H54 (cell line): ENCODE measurements around the gene RFXAP.

Experiments used
- DNase-seq: peaks from one replicate; pipeline ENCODE4 v3.0.0; 2011; ENCODE audit warnings: low spot score, mixed read lengths; ENCODE audit not compliant: insufficient read length
- FAIRE-seq: peaks from 3 replicates; lab custom pipeline; 2011; peaks lifted over from hg19 to GRCh38; lab: Jason Lieb, UNC
- POLR2A ChIP-seq: IDR thresholded peaks from 2 replicates; pipeline ENCODE4 v1.6.1; 2011; ENCODE audit warnings: low read depth, mild to moderate bottlenecking, low read length

Gene RFXAP

GRCh38 chr13:36801035-36801434 lies 18.0 kb upstream of the RFXAP start:
- no peak for TF ChIP-seq POLR2A
- DNase-seq (no peak), FAIRE-seq (no peak)

GRCh38 chr13:36804588-36804987 lies 14.4 kb upstream of the RFXAP start:
- FAIRE-seq (no peak), DNase-seq (no peak)
- no peak for TF ChIP-seq POLR2A

GRCh38 chr13:36806102-36806501 lies 12.9 kb upstream of the RFXAP start:
- FAIRE-seq (no peak), DNase-seq (no peak)
- no peak for TF ChIP-seq POLR2A

DNA sequence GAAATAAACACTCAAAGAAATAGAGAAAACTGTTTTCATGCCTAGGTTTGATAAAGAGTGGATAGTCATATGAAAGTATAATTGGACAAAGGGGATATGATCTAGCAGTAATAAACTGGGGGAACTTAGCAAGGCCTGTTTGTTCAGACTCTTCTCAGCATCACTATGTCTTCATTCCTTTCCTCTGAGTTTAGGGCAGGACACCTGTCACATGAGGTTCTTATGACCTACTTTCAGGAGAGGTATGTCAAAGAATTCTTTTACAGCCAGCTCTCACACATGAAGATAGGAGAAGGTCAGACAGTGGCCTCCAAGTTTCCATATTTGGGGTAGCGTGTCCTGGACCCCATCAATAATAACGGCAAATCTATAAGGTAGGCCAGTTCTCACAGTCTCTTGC lies 11.4 kb upstream of the RFXAP start:
- TF ChIP-seq POLR2A = no peak
- DNase-seq (no peak), FAIRE-seq (no peak)

DNA sequence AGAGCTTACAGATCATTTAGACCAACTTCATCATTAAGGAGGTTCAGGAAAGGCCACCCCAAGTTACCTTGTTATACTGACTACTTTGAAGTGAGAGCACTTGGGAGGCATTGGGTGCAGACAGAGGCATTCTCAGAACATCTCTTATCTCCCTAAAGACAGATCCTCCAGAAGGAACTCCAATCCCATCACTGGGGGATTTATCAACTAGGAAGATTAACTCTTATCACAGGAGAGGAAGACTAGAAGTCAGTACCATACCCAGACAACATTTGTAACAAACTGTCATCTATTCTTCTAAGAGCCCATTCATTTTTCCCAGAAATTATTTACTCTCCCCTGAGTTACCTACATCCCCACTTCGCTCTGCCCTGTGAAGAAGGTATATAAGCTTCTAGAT lies 5.8 kb upstream of the RFXAP start:
- no peak for FAIRE-seq
- DNase-seq = no peak
- TF ChIP-seq POLR2A = no peak

DNA sequence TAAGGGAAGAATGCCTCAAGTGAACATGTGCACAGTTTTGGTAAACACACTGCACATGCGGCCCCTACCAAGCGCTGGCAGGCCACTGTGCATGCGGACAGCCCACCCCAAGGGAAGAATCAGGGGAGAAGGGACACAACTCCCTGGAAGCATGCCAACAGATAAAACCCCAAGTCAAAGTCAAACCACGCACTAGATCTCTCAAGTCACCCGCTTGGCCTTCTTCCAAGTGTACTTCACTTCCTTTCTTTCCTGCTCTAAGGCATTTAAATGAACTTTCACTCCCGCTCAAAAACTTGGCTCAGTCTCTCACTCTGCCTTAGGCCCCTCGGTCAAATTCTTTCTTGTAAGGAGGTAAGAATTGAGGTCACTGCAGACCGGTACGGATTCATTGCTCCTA lies 4.6 kb upstream of the RFXAP start:
- no peak for DNase-seq
- no peak for FAIRE-seq
- no peak for TF ChIP-seq POLR2A

DNA sequence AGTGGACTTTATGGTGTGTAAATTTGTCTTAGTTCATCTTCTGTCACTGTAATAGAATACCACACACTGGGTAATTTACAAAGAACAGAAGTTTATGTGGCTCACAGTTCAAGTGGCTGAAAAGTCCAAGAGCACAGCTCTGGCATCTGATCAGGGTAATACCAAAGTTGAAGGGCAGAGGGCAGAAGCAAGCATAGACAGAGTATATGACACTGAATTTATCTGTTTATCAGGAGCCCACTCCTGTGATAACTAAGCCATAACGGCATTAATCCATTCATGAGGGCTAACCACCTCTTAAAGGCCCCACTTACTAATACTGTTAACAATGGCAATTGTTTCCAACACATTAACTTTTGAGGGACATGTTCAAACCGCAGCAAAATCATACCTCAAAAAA lies 4.0 kb upstream of the RFXAP start:
- DNase-seq = no peak
- no peak for FAIRE-seq

DNA sequence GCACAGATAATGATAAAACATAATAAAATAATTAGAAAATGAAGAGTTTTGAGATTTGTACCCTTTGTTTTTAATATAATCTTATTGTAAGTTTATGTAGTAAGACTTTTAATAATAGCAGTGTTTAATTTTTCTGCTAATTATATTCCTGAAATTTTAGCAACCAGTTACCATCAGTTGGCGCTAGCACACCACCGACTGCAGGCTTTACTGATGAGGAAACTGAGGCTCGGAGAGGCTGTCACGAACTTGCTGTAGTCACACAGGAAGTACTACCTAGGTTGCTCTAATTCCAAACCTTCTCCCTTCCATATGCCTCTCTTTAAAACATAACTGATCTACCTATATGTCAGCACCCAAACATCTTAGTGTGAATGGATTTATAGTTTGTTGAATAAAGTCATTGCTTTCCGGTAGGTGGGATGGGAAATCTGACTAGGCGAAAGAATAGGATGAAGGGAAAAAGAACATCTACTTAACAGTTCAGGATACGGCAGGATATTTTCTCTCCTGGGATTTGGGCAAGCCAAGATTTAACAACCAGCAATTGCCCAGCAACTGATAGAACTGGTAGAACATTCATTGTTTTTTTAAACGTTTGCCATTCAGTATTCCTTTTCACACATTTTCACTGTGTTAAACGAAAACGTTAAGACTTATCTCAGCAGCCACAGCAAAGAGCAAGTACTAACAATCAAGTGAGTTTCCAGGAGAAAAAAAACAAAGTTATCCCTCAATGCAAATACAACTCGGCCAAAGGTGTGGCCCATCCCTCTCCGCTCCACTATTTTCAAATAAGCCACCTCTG lies 822 bp upstream of the RFXAP start:
- DNase-seq (no peak), FAIRE-seq (no peak)
- TF ChIP-seq POLR2A = no peak

More for the DNA sequence above, 4.0 kb upstream of the RFXAP start:
- TF ChIP-seq POLR2A = no peak

- no peak for DNase-seq
- FAIRE-seq = no peak
- no peak for TF ChIP-seq POLR2A
Observed at GRCh38 chr13:36819739-36820090, 693 bp downstream of the RFXAP start.

DNA sequence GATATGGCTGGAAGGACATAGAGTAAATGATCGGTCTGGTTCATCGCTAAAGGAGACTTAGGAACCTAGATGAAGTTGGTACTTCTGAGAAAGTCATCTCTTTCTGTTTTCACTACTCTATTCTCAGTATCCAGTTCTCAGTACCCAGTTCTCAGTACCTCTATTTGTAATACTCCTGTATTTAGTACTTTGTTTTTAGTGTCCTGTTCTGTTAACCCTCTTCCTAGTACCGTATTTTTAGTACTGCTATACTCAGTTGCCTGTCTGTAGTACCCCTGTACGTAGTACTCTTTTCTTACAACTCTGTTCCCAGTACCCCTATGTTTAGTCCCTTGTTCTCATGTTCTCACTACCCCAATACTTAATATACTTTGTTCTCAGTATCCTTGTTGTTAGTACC lies 1.2 kb downstream of the RFXAP start:
- FAIRE-seq (no peak), DNase-seq (no peak)
- no peak for TF ChIP-seq POLR2A

DNA sequence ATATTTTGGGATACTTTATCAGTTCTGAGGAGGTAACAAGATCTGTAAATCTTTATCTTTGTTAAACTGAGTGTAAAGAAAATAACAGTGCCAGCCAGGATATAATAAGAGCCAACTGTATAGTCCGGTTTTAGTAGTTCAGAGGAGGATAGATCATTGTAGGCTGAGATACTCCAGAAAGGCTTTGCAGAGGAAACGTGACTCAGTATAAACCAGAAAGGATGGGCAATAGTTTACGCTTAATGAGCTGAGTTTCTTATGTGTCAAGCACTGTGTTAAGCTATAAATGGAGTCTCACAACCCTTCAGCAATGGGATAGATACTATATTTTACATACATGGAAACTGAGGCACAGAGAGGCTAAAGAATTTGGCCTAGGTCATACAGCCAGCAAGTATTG lies 3.8 kb downstream of the RFXAP start:
- no peak for FAIRE-seq
- no peak for TF ChIP-seq POLR2A
- DNase-seq = no peak

GRCh38 chr13:36829753-36830152 lies 10.7 kb downstream of the RFXAP start:
- TF ChIP-seq POLR2A = no peak
- FAIRE-seq (no peak), DNase-seq (no peak)

GRCh38 chr13:36831291-36831690 lies 12.3 kb downstream of the RFXAP start:
- FAIRE-seq = no peak

GRCh38 chr13:36834299-36834698 lies 15.3 kb downstream of the RFXAP start:
- FAIRE-seq (no peak), DNase-seq (no peak)
- TF ChIP-seq POLR2A = no peak

More at GRCh38 chr13:36831291-36831690, 12.3 kb downstream of the RFXAP start:
- no peak for DNase-seq
- TF ChIP-seq POLR2A = no peak
